GM12864 (cell line): ENCODE measurements around the gene CA7.

Source experiments
- DNase-seq: peaks from one replicate; pipeline ENCODE4 v3.0.0-alpha.2; 2011; ENCODE audit warnings: low read depth
- H3K4me3 ChIP-seq: 2 replicates; pipeline ENCODE4 v1.5.1; 2011; ENCODE audit warnings: mild to moderate bottlenecking, low read depth, low read length, control low read depth
- CTCF ChIP-seq: IDR thresholded peaks from 2 replicates; pipeline ENCODE4 v1.5.1; 2011; ENCODE audit warnings: low read depth, mild to moderate bottlenecking, moderate library complexity, low read length, control low read depth, inconsistent platforms; ENCODE audit errors: missing control alignments

Gene CA7

DNA sequence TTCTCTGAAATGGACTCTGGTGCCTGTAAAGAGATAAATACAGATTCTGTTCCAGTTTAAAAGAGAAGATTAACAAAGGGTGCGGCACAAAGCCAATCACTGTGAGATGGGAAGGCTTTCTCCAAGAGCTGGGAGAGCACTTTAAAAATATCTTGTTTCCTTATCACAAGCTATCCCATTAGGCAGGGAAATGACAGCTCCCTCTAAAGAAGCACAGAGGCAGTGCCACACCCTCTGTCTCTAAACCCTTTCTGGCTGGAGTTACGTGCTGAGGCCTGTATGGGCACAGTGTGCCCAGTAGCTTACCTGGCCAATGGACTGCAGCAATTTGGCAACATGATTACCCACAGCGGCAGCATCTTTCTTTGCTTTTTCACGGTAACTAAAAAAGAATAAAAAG is 33.8 kb upstream of the CA7 start:
- TF ChIP-seq CTCF: no peak
- no peak overlapping the region for H3K4me3 ChIP-seq
- no peak for DNase-seq

DNA sequence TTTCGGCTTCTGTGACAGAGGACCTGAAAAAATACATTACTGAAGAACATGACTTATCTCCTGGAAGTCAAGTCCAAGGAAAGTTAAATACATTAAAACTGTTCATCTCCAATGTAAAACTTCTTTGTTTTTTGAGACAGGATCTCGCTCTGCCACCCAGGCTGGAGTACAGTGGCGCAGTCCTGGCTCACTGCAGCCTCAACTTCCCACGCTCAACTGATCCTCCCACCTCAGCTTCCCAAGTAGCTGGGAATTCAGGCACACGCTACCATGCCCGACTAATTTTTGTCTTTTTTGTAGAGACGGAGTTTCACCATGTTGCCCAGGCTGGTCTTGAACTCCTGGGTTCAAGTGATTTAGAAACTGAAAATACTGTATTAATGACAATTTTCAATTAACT is 33.2 kb upstream of the CA7 start:
- TF ChIP-seq CTCF: no peak
- DNase-seq: no peak
- no peak overlapping the region for H3K4me3 ChIP-seq

GRCh38 chr16:66814734-66815133 is 29.5 kb upstream of the CA7 start:
- TF ChIP-seq CTCF: no peak
- no peak overlapping the region for H3K4me3 ChIP-seq
- DNase-seq: no peak

GRCh38 chr16:66824006-66824405 is 20.2 kb upstream of the CA7 start:
- no peak for TF ChIP-seq CTCF
- DNase-seq: no peak
- H3K4me3 ChIP-seq: no peak overlapping the region

- peak; percentile 62 for DNase-seq
- TF ChIP-seq CTCF: peak; percentile 99
- H3K4me3 ChIP-seq: peak within 1 kb of the TSS; percentile 92
Measured at GRCh38 chr16:66830422-66831404, 13.5 kb upstream of the CA7 start, which contains the start of gene NAE1. NAE1 (minus strand) TSS chr16:66830976; CDS start chr16:66830899, 77 bp downstream.

DNA sequence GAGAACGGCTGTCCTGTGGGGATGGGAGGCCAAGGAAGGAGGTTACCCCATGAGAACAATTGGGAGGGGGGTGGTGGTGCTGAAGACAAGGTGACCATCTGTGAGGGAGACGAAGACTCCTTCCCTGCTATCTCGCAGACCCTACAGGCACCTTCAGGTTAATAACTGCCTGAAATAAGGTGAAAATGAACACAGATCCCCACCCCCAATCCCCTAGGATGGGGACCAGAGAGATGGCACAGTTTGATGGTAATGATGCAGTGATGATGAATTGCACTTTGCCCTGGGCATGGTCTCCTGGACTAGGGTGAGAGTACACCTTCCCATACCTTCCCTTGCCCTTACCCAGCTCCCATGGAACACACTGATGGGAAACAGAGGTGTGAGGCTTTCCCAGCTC is 12.0 kb upstream of the CA7 start:
- no peak overlapping the region for H3K4me3 ChIP-seq
- no peak for TF ChIP-seq CTCF
- DNase-seq: no peak
